ENCODE data around the gene C6orf136. TPM values are rescaled to one million over a fixed set of nuclear protein-coding genes. Genes with fewer than 3 reads are reported as not detected.

The C6orf136 gene
- total and polyA plus RNA-seq, 9 of the 15 experiments (the other 6 are each of a cell fraction or from before 2014, with no cell fraction given), result 14.1 to 63.1 (median 18.4) TPM

GRCh38 chr6:30617565-30618269 lies 29.2 kb upstream of the C6orf136 start, which contains the start of gene MRPS18B:
TSS of gene MRPS18B (plus strand) at chr6:30617840. CDS start at chr6:30617866, 26 bp downstream.
- H4K20me1 ChIP-seq (replicated peaks; ENCODE audit: control insufficient read depth, insufficient read depth, low read length), result peaks cover 8% of the 10 kb centered on the region; the same call in 1 of the 2 replicates
- peak; percentile 90 to 99 (median 94) for DNase-seq (ENCODE audit: extremely low read depth in 1 of 4, low spot score in 3 of 4)
- peak within 1 kb of the TSS; percentile 68 for H3K4me3 ChIP-seq
- BruUV-seq (replicated peaks), result TSS peak; percentile 80
- intact Hi-C loops (cut with micrococcal nuclease) (loop anchor here (1.0 to 5.0 kb wide), 3 partner anchors 29 to 210 kb away; partner anchors contain the start of genes C6orf136 and MDC1), in situ Hi-C loops (cut with MboI) (no loop called here)
- H2AFZ ChIP-seq (ENCODE audit: low read depth, low read length), result peak within 1 kb of the TSS; percentile 97
- peaks cover 4 to 22% of the 10 kb centered on the region in 2 experiments; a peak in 4 of 5 replicates for H3K4me1 ChIP-seq (replicated peaks in 1 of 2; ENCODE audit: control insufficient read depth in 2 of 2, insufficient read depth in 2 of 2, low read length in 2 of 2)
- H3K4me2 ChIP-seq (ENCODE audit: insufficient read depth, low read length), result peak within 1 kb of the TSS; percentile 99
- H3K9ac ChIP-seq (ENCODE audit: insufficient read depth in 1 of 2, low read depth in 2 of 2, low read length in 2 of 2), result peak within 1 kb of the TSS; percentile 92 to 99
- peak within 1 kb of the TSS; percentile 99 for H3K27ac ChIP-seq (ENCODE audit: extremely low read depth, low read depth, low read length)
- H3K9me3 ChIP-seq (replicated peaks; ENCODE audit: control insufficient read depth, insufficient read depth, low read depth, low read length), result no peaks in the 10 kb centered on the region
- H3K9me1 ChIP-seq (ENCODE audit: control insufficient read depth, insufficient read depth, low read length), result no peaks in the 10 kb centered on the region
- CTCF ChIA-PET (ENCODE audit: low intra/inter-chr PET ratio), result no interaction called here
- WGBS (ENCODE audit: insufficient coverage, low coverage, missing lambda C conversion rate), result under 1% methylated on average over 34 of the region's 34 CpGs
- peaks cover 72% of the 10 kb centered on the region for H3K36me3 ChIP-seq (ENCODE audit: control insufficient read depth, insufficient read depth, low read length)
- peak; percentile 72 for ATAC-seq
- POLR2A ChIA-PET, result interaction anchor here (0.6 to 1.8 kb wide), 23 partner anchors 8 to 1531 kb away, joined by 3 to 8 read pairs (median 4); partner anchors contain the start of genes ATAT1, C6orf136 and NRM
- H3K79me2 ChIP-seq (ENCODE audit: control insufficient read depth, insufficient read depth, low read length), result peaks cover 69% of the 10 kb centered on the region
- FAIRE-seq, result no peak
- H3K27me3 ChIP-seq (ENCODE audit: control insufficient read depth in 2 of 2, insufficient read depth in 2 of 2, low read length in 2 of 2), result no peaks in the 10 kb centered on the region
- TF ChIP-seq BCOR (IDR thresholded peaks at IDR 0.05) (no peak), SMARCA4 (IDR thresholded peaks at IDR 0.05) (peak; percentile 52; the same call in 1 of the 2 replicates), L3MBTL2 (IDR thresholded peaks at IDR 0.05) (peak; percentile 79; the same call in 1 of the 2 replicates), CBX5 (IDR thresholded peaks at IDR 0.05; ENCODE audit: borderline replicate concordance, low read depth) (no peak), ATF7 (IDR thresholded peaks at IDR 0.05) (peak; percentile 94), CXXC5 (CRISPR knock-in tag; IDR thresholded peaks at IDR 0.05) (peak; percentile 86), AFF1 (IDR thresholded peaks at IDR 0.05; ENCODE audit: low read depth in 1 of 2, partially characterized antibody in 2 of 2) (peak; percentile 32 to 81), BRD4 (IDR thresholded peaks at IDR 0.05) (peak; percentile 7; the same call in 1 of the 2 replicates), ZNF583 (CRISPR knock-in tag; IDR thresholded peaks at IDR 0.05) (peak; percentile 73), E2F5 (CRISPR knock-in tag; IDR thresholded peaks at IDR 0.05) (0 out of 2 replicates have a peak, but pooled peaks have one; percentile 76), STAT5B (CRISPR knock-in tag; IDR thresholded peaks at IDR 0.05) (no peak), TARDBP (IDR thresholded peaks at IDR 0.05) (no peak), CUX1 (CRISPR knock-in tag; IDR thresholded peaks at IDR 0.05) (no peak)

All from K562 (cell line).